Measurements from ENCODE around the gene NLRX1. TPM values are rescaled to one million over a fixed set of nuclear protein-coding genes. Genes with fewer than 3 reads are reported as not detected.

Gene NLRX1
- total RNA-seq, 2 donors from 2014 or later = 9.3 to 30.7 TPM

DNA sequence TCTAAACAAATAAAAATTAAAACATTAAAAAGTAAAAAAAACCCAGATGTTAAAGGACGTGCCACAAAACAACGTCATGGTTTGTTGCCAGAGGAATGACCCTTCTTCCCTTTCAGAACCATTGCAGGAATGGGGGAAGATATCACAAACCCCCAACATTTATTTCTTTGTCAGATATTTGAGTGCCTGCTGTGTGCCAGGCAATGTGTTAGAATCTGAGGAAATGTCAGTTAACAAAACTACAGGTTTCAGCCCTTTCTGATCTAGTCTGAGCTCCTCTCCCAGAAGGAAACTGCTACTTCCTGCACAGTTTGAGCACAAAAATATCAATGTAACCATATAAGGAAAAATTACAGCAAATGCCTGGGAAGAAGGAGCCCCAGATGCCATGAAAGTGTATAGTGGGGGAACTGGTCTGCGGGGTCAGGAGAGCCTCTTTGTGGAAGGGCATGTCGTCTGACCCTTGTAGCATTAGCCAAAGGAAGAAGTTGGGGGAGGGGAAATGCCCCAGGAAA is 9.7 kb downstream of the NLRX1 start:
- H3K27me3 ChIP-seq = no peaks in the 10 kb centered on the region
- no peak overlapping the region for H3K4me3 ChIP-seq
- TF ChIP-seq POLR2A (IDR thresholded peaks at IDR 0.05) (no peak), CTCF (IDR thresholded peaks at IDR 0.05) (no peak)
- H3K36me3 ChIP-seq (replicated peaks in 1 of 2; ENCODE audit: insufficient read depth in 1 of 2, low read depth in 2 of 2) = peaks cover 0 to 9% of the 10 kb centered on the region in 2 donors
- ATAC-seq = no peak
- H3K27ac ChIP-seq = no peak overlapping the region
- DNase-seq = no peak
- intact Hi-C loops (cut with DNase I) = no loop called here
- H3K4me1 ChIP-seq = no peaks in the 10 kb centered on the region
- WGBS, 2 donors = 67 to 87% methylated on average over 4 of the region's 4 CpGs
- H3K9me3 ChIP-seq = no peaks in the 10 kb centered on the region

DNA sequence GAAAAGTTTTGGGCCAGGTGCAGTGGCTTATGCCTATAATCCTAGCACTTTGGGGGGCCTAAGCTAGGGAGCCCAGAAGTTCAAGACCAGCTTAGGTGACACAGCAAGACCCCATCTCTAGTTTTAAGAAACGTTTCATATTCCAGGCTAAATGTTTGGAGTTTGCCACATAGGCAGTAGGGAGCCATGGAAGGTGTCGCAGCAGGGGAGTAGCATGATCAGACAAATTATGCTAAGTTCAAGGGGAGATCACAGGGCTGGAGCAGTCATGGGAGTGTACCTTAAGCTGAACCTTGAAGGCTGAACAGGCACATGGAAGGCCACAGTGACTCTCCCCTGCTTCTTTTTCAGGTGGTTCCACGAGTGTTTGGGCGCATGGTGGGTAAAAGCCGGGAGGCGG is 10.8 kb downstream of the NLRX1 start:
- H3K27ac ChIP-seq = no peak overlapping the region
- DNase-seq (no peak), ATAC-seq (no peak)
- no peaks in the 10 kb centered on the region for H3K9me3 ChIP-seq
- H3K27me3 ChIP-seq = no peaks in the 10 kb centered on the region
- no peak for TF ChIP-seq CTCF (IDR thresholded peaks at IDR 0.05)
- TF ChIP-seq POLR2A (IDR thresholded peaks at IDR 0.05) = no peak
- 88 to 92% methylated on average over 5 to 6 of the region's 6 CpGs for WGBS, 2 donors
- intact Hi-C loops (cut with DNase I) = no loop called here
- H3K4me1 ChIP-seq = no peaks in the 10 kb centered on the region
- H3K4me3 ChIP-seq = no peak overlapping the region
- peaks cover 0 to 9% of the 10 kb centered on the region in 2 donors for H3K36me3 ChIP-seq (replicated peaks in 1 of 2; ENCODE audit: insufficient read depth in 1 of 2, low read depth in 2 of 2)

DNA sequence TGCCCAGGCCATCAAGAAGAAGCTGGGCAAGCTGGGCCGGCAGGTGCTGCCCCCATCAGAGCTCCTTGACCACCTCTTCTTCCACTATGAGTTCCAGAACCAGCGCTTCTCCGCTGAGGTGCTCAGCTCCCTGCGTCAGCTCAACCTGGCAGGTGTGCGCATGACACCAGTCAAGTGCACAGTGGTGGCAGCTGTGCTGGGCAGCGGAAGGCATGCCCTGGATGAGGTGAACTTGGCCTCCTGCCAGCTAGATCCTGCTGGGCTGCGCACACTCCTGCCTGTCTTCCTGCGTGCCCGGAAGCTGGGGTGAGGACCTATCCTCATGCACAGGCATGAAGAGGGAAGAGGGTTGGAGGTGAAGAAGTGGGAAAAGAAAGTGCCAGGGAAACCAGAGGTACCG is 11.5 kb downstream of the NLRX1 start:
- WGBS, 2 donors = 91 to 94% methylated on average over 5 to 10 of the region's 10 CpGs
- H3K4me1 ChIP-seq = no peaks in the 10 kb centered on the region
- peaks cover 0 to 6% of the 10 kb centered on the region in 2 donors for H3K36me3 ChIP-seq (replicated peaks in 1 of 2; ENCODE audit: insufficient read depth in 1 of 2, low read depth in 2 of 2)
- intact Hi-C loops (cut with DNase I) = no loop called here
- no peaks in the 10 kb centered on the region for H3K27me3 ChIP-seq
- peak in 3 of 4 donors; percentile 50 to 60 (median 56) for DNase-seq
- H3K27ac ChIP-seq = no peak overlapping the region
- TF ChIP-seq CTCF (IDR thresholded peaks at IDR 0.05) (no peak), POLR2A (IDR thresholded peaks at IDR 0.05) (no peak)
- H3K4me3 ChIP-seq = no peak overlapping the region
- ATAC-seq = no peak
- no peaks in the 10 kb centered on the region for H3K9me3 ChIP-seq

DNA sequence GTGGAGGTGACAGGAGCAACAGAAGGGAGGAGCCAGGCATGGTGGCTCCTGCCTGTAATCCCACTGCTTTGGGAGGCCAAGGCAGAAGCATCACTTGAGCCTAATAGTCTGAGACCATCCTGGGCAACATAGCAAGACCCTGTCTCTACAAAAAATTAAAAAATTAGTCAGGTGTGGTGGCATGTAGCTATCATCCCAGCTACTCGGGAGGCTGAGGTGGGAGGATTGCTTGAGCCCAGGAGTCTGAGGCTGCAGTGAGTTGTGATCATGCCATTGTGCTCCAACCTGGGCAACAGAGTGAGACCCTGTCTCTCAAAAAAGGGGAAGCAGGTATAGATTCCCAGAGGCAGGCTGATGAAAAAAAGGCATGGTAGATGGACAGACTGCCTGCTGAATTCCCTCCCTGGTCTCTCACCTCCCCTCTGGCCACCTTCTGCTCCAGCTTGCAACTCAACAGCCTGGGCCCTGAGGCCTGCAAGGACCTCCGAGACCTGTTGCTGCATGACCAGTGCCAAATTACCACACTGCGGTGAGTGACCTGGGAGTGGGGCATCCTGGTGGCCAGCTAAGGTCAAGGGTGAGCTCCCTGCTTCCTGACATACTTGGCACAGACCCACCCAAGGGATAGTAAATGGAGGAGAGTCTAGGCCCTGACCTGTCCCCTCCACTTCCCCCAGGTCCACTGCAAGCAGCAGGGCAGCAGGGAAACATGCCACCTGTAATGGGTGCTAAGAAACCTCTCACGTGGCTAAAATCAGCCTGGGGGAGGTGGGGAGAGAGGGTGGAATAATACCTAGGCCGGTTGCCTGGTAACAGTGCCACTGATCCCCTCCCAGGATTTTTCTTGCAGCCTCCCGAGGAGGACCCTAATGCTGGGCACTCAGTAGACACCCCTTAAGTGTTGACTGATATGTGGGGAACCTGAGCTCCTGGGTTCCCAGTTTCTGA is 12.5 kb downstream of the NLRX1 start:
- Histone ChIP-seq H3K9me3 (no peaks in the 10 kb centered on the region), H3K4me3 (no peak overlapping the region), H3K27me3 (no peaks in the 10 kb centered on the region), H3K27ac (no peak overlapping the region), H3K36me3 (replicated peaks in 1 of 2; ENCODE audit: insufficient read depth in 1 of 2, low read depth in 2 of 2) (peaks cover 0 to 6% of the 10 kb centered on the region in 2 donors), H3K4me1 (peaks cover 8% of the 10 kb centered on the region)
- no peak for ATAC-seq
- no peak for DNase-seq
- TF ChIP-seq POLR2A (IDR thresholded peaks at IDR 0.05) (no peak), CTCF (IDR thresholded peaks at IDR 0.05) (no peak)
- 83 to 94% methylated on average over 6 of the region's 6 CpGs for WGBS, 2 donors
- intact Hi-C loops (cut with DNase I) = no loop called here

Measured in body of pancreas (tissue), 4 donors.